ENCODE data around the gene POMGNT2.

GRCh38 chr3:43053291-43053690 is 52.6 kb downstream of the POMGNT2 start:
- TF ChIP-seq POLR2A (IDR thresholded peaks at IDR 0.05; ENCODE audit: low read length) (no peak), GATA1 (IDR thresholded peaks at IDR 0.05; ENCODE audit: low read depth, low read length) (no peak)

Data from erythroblast (primary cell).